ENCODE data around the gene LORICRIN. TPM values are rescaled to one million over a fixed set of nuclear protein-coding genes. Genes with fewer than 3 reads are reported as not detected.

Gene LORICRIN
- total and polyA plus RNA-seq, 2 of the 4 experiments (the other 2 are of a cell fraction), result not detected

GRCh38 chr1:153293480-153293775 lies 33.9 kb downstream of the LORICRIN start:
- in situ Hi-C loops (cut with MboI; ENCODE audit: low sequenced_read_pairs), result no loop called here
- CTCF ChIA-PET, result no interaction called here
- ATAC-seq (ENCODE audit: low read depth), result no peak

More at GRCh38 chr1:153293480-153293775, 33.9 kb downstream of the LORICRIN start:
- no peak overlapping the region for H3K4me2 ChIP-seq (ENCODE audit: low read depth, low read length)
- 83% methylated on average over 3 of the region's 7 CpGs; no CpG with 5 or more reads in 1 of the 2 experiments for WGBS, 2 experiments (ENCODE audit: extremely low coverage in 2 of 2, insufficient read length in 1 of 2)
- no peak overlapping the region for H4K91ac ChIP-seq (ENCODE audit: insufficient read depth, low read depth, low read length)
- no peak overlapping the region for H4K8ac ChIP-seq (ENCODE audit: low read depth in 2 of 2, low read length in 2 of 2)
- H2BK120ac ChIP-seq (ENCODE audit: low read depth, low read length), result no peak overlapping the region
- H3K27me3 ChIP-seq (ENCODE audit: control insufficient read depth, insufficient read depth, low read length), result no peaks in the 10 kb centered on the region
- H2AK9ac ChIP-seq (replicated peaks; ENCODE audit: low read depth, low read length, poor library complexity), result no peak overlapping the region
- no peaks in the 10 kb centered on the region for H3K9me1 ChIP-seq (ENCODE audit: insufficient read depth, low read length)
- H3K36me3 ChIP-seq (ENCODE audit: control insufficient read depth, insufficient read depth, low read length), result no peaks in the 10 kb centered on the region
- H3K4ac ChIP-seq (ENCODE audit: low read depth, low read length), result no peak overlapping the region
- no peak overlapping the region for H3K27ac ChIP-seq (ENCODE audit: insufficient read depth, low read length)
- no peak overlapping the region for H2BK5ac ChIP-seq (ENCODE audit: low read depth, low read length, poor library complexity, severe bottlenecking)
- no peak overlapping the region for H3K9ac ChIP-seq (ENCODE audit: low read depth, low read length)
- no peak overlapping the region for H2BK20ac ChIP-seq (ENCODE audit: low read depth, low read length)
- dilution Hi-C loops (cut with HindIII; ENCODE audit: low sequenced_read_pairs, unreplicated experiment) (no loop called here), intact Hi-C loops (cut with micrococcal nuclease) (no loop called here)
- BruUV-seq (replicated peaks), result no TSS peak
- no peak overlapping the region for H3K14ac ChIP-seq (replicated peaks; ENCODE audit: low read depth, low read length)
- H4K20me1 ChIP-seq (ENCODE audit: insufficient read depth, low read length), result no peaks in the 10 kb centered on the region
- no peak overlapping the region for H3K18ac ChIP-seq (ENCODE audit: low read depth, low read length)
- H3K9me3 ChIP-seq (ENCODE audit: control insufficient read depth, insufficient read depth, low read length), result no peaks in the 10 kb centered on the region
- no peak overlapping the region for H4K5ac ChIP-seq (ENCODE audit: low read depth, low read length)
- no peak for DNase-seq
- H2BK15ac ChIP-seq (ENCODE audit: low read depth, low read length), result no peak overlapping the region
- H3K79me1 ChIP-seq (ENCODE audit: low read depth in 1 of 2, low read length in 2 of 2), result no peaks in the 10 kb centered on the region
- no peak for TF ChIP-seq RCOR1 (IDR thresholded peaks at IDR 0.05; ENCODE audit: insufficient replicate concordance, low read length)
- TF ChIP-seq MAFK (IDR thresholded peaks at IDR 0.05; ENCODE audit: low read depth, low read length), result no peak
- no peak for TF ChIP-seq BHLHE40 (IDR thresholded peaks at IDR 0.05; ENCODE audit: low read depth, low read length)
- no peak for TF ChIP-seq USF2 (IDR thresholded peaks at IDR 0.05; ENCODE audit: low read depth, low read length)
- no peak for TF ChIP-seq MAZ (IDR thresholded peaks at IDR 0.05; ENCODE audit: borderline replicate concordance, low read depth, low read length)
- no peak for TF ChIP-seq CEBPB (IDR thresholded peaks at IDR 0.05; ENCODE audit: low read depth, low read length)
- no peak overlapping the region for H3K56ac ChIP-seq (ENCODE audit: extremely low read depth, insufficient read depth, low read length)
- no peak overlapping the region for H2AFZ ChIP-seq (replicated peaks; ENCODE audit: low read length, poor library complexity)
- H3K4me1 ChIP-seq (ENCODE audit: control insufficient read depth, insufficient read depth, low read length), result no peaks in the 10 kb centered on the region
- H3K23ac ChIP-seq (ENCODE audit: low read depth, low read length), result no peak overlapping the region
- H3K4me3 ChIP-seq (ENCODE audit: insufficient read depth, low read depth, low read length), result no peak overlapping the region
- POLR2A ChIA-PET (ENCODE audit: unreplicated experiment), result no interaction called here
- no peak overlapping the region for H2AK5ac ChIP-seq (ENCODE audit: low read depth, low read length)

Measured in IMR-90 (cell line).